Ectodermal cell (in vitro differentiated cells): ENCODE results near the gene DNAJB7.

Source experiments
- H3K27ac ChIP-seq: 2 replicates; pipeline ENCODE4 v1.7.0; 2013; ENCODE audit warnings: mild to moderate bottlenecking, low read depth, low read length; ENCODE audit not compliant: insufficient read depth, poor library complexity, severe bottlenecking
- H3K27me3 ChIP-seq: 2 replicates; pipeline ENCODE4 v1.7.0; 2013; ENCODE audit warnings: mild to moderate bottlenecking, low read length; ENCODE audit not compliant: insufficient read depth, control insufficient read depth, poor library complexity, severe bottlenecking
- H3K36me3 ChIP-seq: one replicate; pipeline ENCODE4 v1.7.0; 2013; ENCODE audit warnings: low read length; ENCODE audit not compliant: control insufficient read depth, insufficient read depth
- H3K4me1 ChIP-seq: one replicate; pipeline ENCODE4 v1.7.0; 2013; ENCODE audit warnings: low read length; ENCODE audit not compliant: control insufficient read depth, insufficient read depth
- H3K4me3 ChIP-seq: 2 replicates; pipeline ENCODE4 v1.7.0; 2013; ENCODE audit warnings: low read depth, low read length, control low read depth; ENCODE audit not compliant: insufficient read depth
- H3K9me3 ChIP-seq: 2 replicates; pipeline ENCODE4 v1.7.0; 2013; ENCODE audit warnings: mild to moderate bottlenecking, low read length, moderate library complexity; ENCODE audit not compliant: control insufficient read depth
- WGBS, 2 experiments: methylation state at CpG; one replicate each; pipeline ENCODE4 v1.1.7; 2013; ENCODE audit warnings: missing lambda C conversion rate in 2 of 2; 5-methylcytosine and 5-hydroxymethylcytosine counted together

Gene DNAJB7

GRCh38 chr22:40818747-40819598 is 42.9 kb downstream of the DNAJB7 start, which contains the start of gene SLC25A17:
Gene SLC25A17 (minus strand): TSS chr22:40819346. CDS start chr22:40819248, 98 bp downstream.
- WGBS, 2 experiments: 1% methylated on average over 60 to 61 of the region's 61 CpGs
- Histone ChIP-seq H3K9me3 (no peaks in the 10 kb centered on the region), H3K4me3 (peak within 1 kb of the TSS; percentile 100), H3K27ac (peak within 1 kb of the TSS; percentile 67), H3K27me3 (no peaks in the 10 kb centered on the region), H3K4me1 (peaks cover 3% of the 10 kb centered on the region), H3K36me3 (no peaks in the 10 kb centered on the region)

GRCh38 chr22:40818192-40818746 is 43.6 kb downstream of the DNAJB7 start:
- no peak overlapping the region for H3K27ac ChIP-seq
- peaks cover 3% of the 10 kb centered on the region for H3K4me1 ChIP-seq
- no peaks in the 10 kb centered on the region for H3K27me3 ChIP-seq
- no peaks in the 10 kb centered on the region for H3K9me3 ChIP-seq
- WGBS, 2 experiments: 56 to 59% methylated on average over 14 of the region's 14 CpGs
- no peaks in the 10 kb centered on the region for H3K36me3 ChIP-seq
- peak overlapping the region; percentile 100 for H3K4me3 ChIP-seq

- 92 to 95% methylated on average over 4 of the region's 4 CpGs for WGBS, 2 experiments
- Histone ChIP-seq H3K9me3 (no peaks in the 10 kb centered on the region), H3K27me3 (no peaks in the 10 kb centered on the region), H3K36me3 (no peaks in the 10 kb centered on the region), H3K27ac (no peak overlapping the region), H3K4me1 (peaks cover 3% of the 10 kb centered on the region), H3K4me3 (no peak overlapping the region)
Measured at GRCh38 chr22:40817737-40818136, 44.2 kb downstream of the DNAJB7 start.

- H3K27ac ChIP-seq: no peak overlapping the region
- no peaks in the 10 kb centered on the region for H3K27me3 ChIP-seq
- peaks cover 3% of the 10 kb centered on the region for H3K4me1 ChIP-seq
- no peaks in the 10 kb centered on the region for H3K36me3 ChIP-seq
- H3K9me3 ChIP-seq: no peaks in the 10 kb centered on the region
- no peak overlapping the region for H3K4me3 ChIP-seq
Measured at GRCh38 chr22:40813912-40814315, 48.0 kb downstream of the DNAJB7 start.
